ENCODE data around the gene NOTCH4.

Gene NOTCH4

GRCh38 chr6:32194825-32195651 is 28.8 kb downstream of the NOTCH4 start (continued):
- no peak for TF ChIP-seq ZBTB6 (tag by site-specific recombination; IDR thresholded peaks at IDR 0.05)
- TF ChIP-seq ZNF596 (tag by site-specific recombination; IDR thresholded peaks at IDR 0.05), result no peak
- no peak for TF ChIP-seq ZNF19 (tag by site-specific recombination; IDR thresholded peaks at IDR 0.05; ENCODE audit: low read depth)
- TF ChIP-seq ZNF394 (tag by site-specific recombination; IDR thresholded peaks at IDR 0.05; ENCODE audit: borderline replicate concordance), result peak; percentile 77
- TF ChIP-seq ZNF777 (tag by site-specific recombination; IDR thresholded peaks at IDR 0.05; ENCODE audit: borderline replicate concordance), result no peak
- no peak for TF ChIP-seq ZSCAN18 (tag by site-specific recombination; IDR thresholded peaks at IDR 0.05)
- no peak for TF ChIP-seq ZBTB8A (tag by site-specific recombination; IDR thresholded peaks at IDR 0.05)
- no peak for TF ChIP-seq ZNF114 (tag by site-specific recombination; IDR thresholded peaks at IDR 0.05)
- 0 out of 2 replicates have a peak, but pooled peaks have one; percentile 16 for TF ChIP-seq ZNF366 (tag by site-specific recombination; conservative IDR thresholded peaks at IDR 0.05)
- peak; percentile 17; the same call in 1 of the 2 replicates for TF ChIP-seq ZNF654 (tag by site-specific recombination; IDR thresholded peaks at IDR 0.05; ENCODE audit: low read depth)
- TF ChIP-seq ZNF433 (tag by site-specific recombination; IDR thresholded peaks at IDR 0.05; ENCODE audit: low read depth), result no peak
- TF ChIP-seq KLF9 (tag by site-specific recombination; IDR thresholded peaks at IDR 0.05; ENCODE audit: low read depth), result no peak
- TF ChIP-seq, protein P1, sequence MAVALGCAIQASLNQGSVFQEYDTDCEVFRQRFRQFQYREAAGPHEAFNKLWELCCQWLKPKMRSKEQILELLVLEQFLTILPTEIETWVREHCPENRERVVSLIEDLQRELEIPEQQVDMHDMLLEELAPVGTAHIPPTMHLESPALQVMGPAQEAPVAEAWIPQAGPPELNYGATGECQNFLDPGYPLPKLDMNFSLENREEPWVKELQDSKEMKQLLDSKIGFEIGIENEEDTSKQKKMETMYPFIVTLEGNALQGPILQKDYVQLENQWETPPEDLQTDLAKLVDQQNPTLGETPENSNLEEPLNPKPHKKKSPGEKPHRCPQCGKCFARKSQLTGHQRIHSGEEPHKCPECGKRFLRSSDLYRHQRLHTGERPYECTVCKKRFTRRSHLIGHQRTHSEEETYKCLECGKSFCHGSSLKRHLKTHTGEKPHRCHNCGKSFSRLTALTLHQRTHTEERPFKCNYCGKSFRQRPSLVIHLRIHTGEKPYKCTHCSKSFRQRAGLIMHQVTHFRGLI (tag by site-specific recombination; IDR thresholded peaks at IDR 0.05), result 0 out of 2 replicates have a peak, but pooled peaks have one; percentile 34
- TF ChIP-seq ZNF350 (tag by site-specific recombination; IDR thresholded peaks at IDR 0.05), result no peak
- peak; percentile 38; the same call in 1 of the 2 replicates for TF ChIP-seq ZNF660 (tag by site-specific recombination; IDR thresholded peaks at IDR 0.05)
- TF ChIP-seq, protein P2, sequence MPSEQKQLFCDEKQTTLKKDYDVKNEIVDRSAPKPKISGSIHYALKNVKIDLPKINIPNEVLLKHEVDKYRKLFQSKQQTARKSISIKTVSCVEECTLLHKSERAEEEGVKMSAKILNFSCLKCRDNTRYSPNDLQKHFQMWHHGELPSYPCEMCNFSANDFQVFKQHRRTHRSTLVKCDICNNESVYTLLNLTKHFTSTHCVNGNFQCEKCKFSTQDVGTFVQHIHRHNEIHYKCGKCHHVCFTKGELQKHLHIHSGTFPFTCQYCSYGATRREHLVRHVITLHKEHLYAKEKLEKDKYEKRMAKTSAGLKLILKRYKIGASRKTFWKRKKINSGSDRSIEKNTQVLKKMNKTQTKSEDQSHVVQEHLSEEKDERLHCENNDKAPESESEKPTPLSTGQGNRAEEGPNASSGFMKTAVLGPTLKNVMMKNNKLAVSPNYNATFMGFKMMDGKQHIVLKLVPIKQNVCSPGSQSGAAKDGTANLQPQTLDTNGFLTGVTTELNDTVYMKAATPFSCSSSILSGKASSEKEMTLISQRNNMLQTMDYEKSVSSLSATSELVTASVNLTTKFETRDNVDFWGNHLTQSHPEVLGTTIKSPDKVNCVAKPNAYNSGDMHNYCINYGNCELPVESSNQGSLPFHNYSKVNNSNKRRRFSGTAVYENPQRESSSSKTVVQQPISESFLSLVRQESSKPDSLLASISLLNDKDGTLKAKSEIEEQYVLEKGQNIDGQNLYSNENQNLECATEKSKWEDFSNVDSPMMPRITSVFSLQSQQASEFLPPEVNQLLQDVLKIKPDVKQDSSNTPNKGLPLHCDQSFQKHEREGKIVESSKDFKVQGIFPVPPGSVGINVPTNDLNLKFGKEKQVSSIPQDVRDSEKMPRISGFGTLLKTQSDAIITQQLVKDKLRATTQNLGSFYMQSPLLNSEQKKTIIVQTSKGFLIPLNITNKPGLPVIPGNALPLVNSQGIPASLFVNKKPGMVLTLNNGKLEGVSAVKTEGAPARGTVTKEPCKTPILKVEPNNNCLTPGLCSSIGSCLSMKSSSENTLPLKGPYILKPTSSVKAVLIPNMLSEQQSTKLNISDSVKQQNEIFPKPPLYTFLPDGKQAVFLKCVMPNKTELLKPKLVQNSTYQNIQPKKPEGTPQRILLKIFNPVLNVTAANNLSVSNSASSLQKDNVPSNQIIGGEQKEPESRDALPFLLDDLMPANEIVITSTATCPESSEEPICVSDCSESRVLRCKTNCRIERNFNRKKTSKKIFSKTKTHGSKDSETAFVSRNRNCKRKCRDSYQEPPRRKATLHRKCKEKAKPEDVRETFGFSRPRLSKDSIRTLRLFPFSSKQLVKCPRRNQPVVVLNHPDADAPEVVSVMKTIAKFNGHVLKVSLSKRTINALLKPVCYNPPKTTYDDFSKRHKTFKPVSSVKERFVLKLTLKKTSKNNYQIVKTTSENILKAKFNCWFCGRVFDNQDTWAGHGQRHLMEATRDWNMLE (tag by site-specific recombination; conservative IDR thresholded peaks at IDR 0.05; ENCODE audit: low read depth), result peak; percentile 31; the same call in 1 of the 2 replicates
- TF ChIP-seq ZNF324 (tag by site-specific recombination; IDR thresholded peaks at IDR 0.05), result peak; percentile 59; the same call in 1 of the 2 replicates
- peak; percentile 10; the same call in 1 of the 2 replicates for TF ChIP-seq ZNF692 (tag by site-specific recombination; IDR thresholded peaks at IDR 0.05)
- peak; percentile 96 for TF ChIP-seq MZF1 (tag by site-specific recombination; IDR thresholded peaks at IDR 0.05; ENCODE audit: borderline replicate concordance)
- TF ChIP-seq CTCF (tag by site-specific recombination; IDR thresholded peaks at IDR 0.05), result peak; percentile 43
- TF ChIP-seq ZNF600 (tag by site-specific recombination; IDR thresholded peaks at IDR 0.05), result no peak
- TF ChIP-seq ZNF610 (tag by site-specific recombination; IDR thresholded peaks at IDR 0.05; ENCODE audit: borderline replicate concordance), result peak; percentile 58; the same call in 1 of the 2 replicates
- TF ChIP-seq IKZF3 (tag by site-specific recombination; IDR thresholded peaks at IDR 0.05), result peak; percentile 72
- TF ChIP-seq ZNF391 (tag by site-specific recombination; IDR thresholded peaks at IDR 0.05; ENCODE audit: borderline replicate concordance, low read depth), result peak; percentile 51; the same call in 1 of the 2 replicates

All from HEK293 (cell line).